OCI-LY1 (cell line): ENCODE results near the gene FRMD4A.

ENCODE experiments used
- EZH2 ChIP-seq: fragments of 200-600 bp; sonication (generic), shearing (Covaris generic); IDR thresholded peaks from 2 replicates; pipeline ENCODE4 v1.8.0; 2017; ENCODE audit warnings: borderline replicate concordance, mixed run types, mild to moderate bottlenecking, antibody characterized with exemption, low read length, moderate library complexity, mixed read lengths
- TF ChIP-seq, protein P1 (sequence below): fragments of 200-600 bp; sonication (generic), shearing (Covaris generic); IDR thresholded peaks from 2 replicates; pipeline ENCODE4 v1.5.1; 2017; ENCODE audit warnings: mild to moderate bottlenecking, antibody characterized with exemption, low read length, moderate library complexity, mixed read lengths

DNA sequence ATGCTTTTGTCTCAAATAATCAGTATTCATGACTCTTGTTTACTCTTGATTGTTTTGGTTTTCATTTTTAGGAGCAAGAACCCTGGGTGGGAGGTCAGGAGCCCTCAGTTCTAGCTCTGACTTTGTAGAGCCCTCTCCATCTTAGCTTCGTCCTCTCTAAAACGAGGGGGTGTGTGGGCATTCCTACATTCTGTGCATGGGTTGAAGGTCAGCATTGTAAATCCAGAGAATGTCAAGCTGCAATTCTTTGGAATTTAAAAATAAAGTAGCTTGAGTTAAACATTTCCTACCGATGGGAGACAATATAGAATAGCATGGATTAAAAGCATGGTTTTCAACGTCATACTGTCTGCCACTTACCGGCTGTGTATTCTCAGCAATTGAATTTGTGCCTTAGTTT is 615.6 kb downstream of the FRMD4A start:
- TF ChIP-seq, protein P1, sequence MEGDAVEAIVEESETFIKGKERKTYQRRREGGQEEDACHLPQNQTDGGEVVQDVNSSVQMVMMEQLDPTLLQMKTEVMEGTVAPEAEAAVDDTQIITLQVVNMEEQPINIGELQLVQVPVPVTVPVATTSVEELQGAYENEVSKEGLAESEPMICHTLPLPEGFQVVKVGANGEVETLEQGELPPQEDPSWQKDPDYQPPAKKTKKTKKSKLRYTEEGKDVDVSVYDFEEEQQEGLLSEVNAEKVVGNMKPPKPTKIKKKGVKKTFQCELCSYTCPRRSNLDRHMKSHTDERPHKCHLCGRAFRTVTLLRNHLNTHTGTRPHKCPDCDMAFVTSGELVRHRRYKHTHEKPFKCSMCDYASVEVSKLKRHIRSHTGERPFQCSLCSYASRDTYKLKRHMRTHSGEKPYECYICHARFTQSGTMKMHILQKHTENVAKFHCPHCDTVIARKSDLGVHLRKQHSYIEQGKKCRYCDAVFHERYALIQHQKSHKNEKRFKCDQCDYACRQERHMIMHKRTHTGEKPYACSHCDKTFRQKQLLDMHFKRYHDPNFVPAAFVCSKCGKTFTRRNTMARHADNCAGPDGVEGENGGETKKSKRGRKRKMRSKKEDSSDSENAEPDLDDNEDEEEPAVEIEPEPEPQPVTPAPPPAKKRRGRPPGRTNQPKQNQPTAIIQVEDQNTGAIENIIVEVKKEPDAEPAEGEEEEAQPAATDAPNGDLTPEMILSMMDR, result no peak
- TF ChIP-seq EZH2, result no peak
